Ramos (cell line): ENCODE results near the gene CAPN5.

Experiments used
- in situ Hi-C: fragments of 300-500 bp; cut with MboI; formaldehyde crosslinking; loops from one replicate; pipeline ENCODE4 v1.14.3; 2022; ENCODE audit warnings: low sequenced_read_pairs; ENCODE audit not compliant: unreplicated experiment

CAPN5 gene

DNA sequence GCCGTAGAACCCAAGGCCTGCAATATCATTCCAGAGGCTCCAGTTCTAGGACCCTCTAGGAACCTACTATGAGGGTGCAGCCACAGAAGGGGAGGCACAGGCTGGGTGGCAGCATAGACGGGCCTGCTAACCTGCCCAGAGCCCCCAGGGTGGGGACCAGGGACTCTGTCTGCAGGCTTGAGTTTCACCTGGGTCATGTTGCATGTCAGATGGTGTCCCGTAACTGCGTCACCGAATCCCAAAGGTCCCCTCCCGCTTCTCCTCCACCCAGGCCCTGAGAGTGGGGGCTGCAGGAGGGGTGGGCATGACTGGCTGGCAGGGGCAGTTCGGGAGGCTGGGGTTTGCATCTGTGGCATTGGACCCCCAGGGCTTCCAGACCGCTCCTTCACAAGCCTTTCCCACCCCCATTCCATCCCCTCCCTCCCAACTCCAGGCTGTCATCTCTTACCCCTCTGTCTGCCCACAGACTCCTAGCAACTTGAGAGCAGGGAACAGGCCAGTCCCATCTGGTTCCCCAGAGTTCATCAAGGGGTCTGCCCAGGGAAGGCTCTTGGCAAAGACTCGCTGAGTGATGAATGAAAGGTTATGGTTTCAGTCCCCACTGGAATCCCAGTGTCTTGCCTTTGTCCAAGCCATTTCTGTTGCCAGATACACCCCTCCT, 77.6 kb downstream of the CAPN5 start:
- in situ Hi-C loops: no loop called here

DNA sequence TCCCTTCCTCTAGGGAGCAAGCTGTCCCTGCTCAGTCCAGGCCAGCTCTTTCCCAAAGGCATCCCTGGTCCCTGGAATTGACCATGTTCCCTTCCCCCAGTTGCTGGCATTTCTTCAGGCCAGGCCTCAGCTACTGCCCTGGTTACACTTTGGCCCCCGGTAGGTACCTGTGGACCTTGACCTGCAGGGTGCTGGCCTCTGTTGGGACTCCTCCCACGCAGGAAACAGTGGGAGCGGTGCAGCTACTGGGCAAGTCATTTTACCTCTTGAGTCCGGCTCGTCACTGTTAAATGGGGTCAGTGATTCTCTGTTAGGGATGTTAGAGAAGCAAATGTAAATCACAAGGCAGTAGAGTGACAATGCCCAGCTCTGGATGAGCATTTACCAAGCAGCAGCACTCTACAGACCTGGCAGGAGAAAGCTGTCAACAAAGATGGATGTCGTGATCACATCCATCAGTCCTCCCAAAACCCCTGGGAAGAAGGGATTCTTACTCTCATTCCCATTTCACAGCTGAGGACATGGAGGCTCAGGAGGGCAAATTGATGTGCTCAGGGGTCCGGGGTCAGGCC, 78.2 kb downstream of the CAPN5 start:
- in situ Hi-C loops: no loop called here

DNA sequence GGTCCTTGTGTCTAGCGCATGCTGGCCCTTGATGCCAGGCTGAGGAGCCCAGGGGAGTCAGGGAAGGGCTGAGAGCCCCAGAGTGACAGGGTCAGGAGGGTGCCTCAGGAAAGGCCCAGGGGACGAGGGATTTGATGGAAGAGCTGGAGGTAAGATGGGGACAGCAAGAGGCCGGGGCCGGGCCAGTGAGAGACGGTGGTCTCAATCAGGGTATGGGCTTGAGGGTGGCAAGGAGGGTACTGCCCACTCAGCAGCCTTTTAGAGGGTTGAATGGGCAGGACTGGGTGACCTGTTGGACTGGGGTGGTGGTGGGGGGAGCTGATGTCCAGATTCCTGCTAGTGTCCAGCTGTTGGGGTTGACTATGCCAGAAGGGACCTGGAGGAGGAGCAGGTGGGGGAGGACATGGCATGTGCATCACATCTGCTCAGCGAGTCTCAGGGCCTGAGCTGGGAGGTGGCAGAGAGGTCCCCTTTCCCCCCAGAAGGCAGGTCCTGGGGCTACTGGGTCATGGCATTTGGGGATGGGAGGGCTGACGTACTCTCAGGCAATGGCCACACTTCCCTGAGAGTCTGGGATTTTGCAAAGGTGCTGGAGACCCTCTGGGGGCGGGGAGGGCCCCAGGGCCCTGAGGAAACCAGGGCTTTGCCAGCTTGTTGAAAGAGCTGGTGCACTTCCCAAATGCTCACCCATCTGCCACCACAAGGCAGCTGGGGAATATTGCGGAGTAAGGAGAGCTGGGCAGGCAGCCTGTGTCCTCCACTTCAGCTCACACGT, 79.7 kb downstream of the CAPN5 start:
- in situ Hi-C loops: no loop called here

DNA sequence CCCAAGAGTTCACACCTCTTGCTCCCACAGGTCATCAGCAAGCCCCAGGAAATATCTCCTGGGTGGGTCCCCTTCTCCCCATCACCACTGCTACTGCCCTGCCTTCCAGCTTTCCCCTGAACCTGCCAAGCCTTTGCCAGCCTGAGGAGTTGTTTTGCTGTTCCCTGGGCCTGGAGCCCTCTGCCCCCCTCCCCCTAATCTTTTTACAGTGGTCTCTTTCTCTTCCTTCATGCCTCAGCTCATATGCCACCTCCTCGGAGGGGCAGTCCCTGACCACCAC, 80.2 kb downstream of the CAPN5 start:
- in situ Hi-C loops: no loop called here

GRCh38 chr11:77147668-77148321, 81.0 kb downstream of the CAPN5 start:
- in situ Hi-C loops: no loop called here

DNA sequence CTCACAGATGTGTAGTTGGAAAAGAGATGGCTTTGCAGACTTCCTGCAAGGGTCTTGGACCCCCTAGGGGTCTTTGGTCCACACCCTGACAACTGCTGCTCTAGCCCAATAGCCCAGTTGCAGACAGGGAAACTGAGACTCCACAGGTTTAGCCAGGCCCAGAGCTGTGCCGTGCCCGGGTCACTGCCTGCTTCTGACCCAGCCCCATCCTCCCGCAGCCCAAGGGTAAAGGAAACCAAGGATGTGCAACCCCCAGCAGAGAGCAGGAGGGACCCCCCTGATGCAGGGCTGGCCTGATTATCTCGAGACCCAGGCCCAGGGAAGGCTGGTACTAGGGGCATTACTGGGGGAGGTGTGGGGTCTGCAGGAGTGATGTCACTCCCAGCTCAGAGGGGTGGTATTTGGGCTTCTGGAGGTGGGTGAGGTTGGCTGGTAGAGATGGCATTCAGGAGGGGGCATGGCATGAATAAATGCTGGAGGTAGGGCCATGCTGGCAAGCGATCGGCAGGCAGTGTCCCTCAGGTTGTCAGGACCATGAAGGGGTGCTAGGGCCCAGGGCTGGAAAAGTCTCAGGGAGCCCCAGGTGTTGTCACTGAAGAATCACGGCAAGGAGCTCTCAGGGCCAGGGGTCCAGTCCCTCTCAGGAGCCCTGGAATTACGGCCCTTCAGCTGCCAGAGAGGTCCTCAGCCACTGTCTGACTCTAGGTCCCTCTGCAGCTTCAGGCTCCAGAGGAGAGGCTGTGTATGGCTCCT, 82.4 kb downstream of the CAPN5 start:
- in situ Hi-C loops: no loop called here

DNA sequence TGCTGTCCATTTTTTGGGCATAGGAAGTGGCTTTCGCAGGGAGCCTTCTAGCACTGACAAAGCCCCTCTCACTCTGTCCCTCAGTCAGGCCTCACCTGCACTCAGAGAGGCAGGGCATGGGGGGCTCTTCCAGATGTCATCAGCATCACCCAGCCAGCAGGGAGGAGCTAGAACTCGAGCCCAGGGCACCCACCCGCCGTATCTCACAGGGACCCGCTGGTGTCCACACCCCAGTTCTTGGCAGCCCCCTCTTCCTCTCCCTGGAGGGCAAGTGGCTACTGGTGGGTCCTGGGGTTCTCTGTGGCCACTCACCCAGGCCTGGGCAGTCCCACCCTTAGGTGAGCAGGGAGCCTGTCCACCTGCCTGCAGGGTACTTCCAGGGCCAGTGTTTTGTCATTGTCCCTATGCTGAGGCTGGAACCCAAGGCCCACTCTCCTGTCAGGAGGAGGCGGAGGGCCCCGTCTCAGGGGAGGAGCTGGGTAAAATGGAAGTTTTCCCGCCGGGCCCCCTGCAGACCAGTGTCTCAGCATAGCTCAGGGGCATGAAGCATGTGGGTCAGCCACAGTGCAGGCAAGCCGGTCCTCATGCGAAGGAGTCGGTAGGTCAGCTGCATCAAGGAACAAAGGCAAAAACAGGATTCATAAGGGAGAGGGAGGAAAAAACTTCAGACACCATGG, 83.1 kb downstream of the CAPN5 start:
- in situ Hi-C loops: no loop called here

- in situ Hi-C loops: no loop called here
Measured at GRCh38 chr11:77150836-77151235, 84.1 kb downstream of the CAPN5 start.

DNA sequence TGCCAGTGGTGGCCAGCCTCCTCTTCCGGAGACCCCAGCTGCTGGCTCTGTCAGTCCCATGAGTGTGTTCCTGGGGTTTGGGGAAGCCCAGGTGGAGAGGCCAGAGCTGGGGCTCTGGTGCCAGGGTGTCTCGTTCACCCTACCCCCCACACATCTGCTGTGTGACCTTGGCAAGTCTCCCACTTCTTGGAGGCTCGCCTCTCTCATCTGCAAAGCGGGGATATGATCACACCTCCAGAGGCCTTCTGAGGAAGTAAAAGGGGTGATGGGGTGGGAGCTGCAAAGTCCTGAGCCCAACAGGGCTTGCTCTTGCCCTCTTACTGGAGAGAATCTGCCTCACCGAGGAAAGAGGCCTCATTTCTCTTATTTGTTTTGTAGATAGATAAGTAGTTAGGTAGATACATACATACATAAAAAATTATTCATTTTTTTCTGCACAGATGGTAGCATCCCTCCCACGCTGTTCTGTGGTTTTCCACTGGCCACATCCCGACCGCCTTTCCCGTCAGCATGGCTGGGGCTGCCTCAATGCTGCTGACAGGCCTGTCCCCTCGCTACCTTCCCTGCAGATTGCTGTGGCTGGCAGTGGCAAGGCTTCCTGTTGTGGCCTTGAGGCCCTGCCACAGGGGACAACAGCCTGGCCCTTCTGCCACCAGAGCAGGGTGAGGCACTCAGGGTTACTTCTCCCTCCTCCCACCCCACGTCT, 85.2 kb downstream of the CAPN5 start:
- in situ Hi-C loops: no loop called here

- in situ Hi-C loops: no loop called here
Measured at GRCh38 chr11:77152846-77153245, 86.1 kb downstream of the CAPN5 start.

DNA sequence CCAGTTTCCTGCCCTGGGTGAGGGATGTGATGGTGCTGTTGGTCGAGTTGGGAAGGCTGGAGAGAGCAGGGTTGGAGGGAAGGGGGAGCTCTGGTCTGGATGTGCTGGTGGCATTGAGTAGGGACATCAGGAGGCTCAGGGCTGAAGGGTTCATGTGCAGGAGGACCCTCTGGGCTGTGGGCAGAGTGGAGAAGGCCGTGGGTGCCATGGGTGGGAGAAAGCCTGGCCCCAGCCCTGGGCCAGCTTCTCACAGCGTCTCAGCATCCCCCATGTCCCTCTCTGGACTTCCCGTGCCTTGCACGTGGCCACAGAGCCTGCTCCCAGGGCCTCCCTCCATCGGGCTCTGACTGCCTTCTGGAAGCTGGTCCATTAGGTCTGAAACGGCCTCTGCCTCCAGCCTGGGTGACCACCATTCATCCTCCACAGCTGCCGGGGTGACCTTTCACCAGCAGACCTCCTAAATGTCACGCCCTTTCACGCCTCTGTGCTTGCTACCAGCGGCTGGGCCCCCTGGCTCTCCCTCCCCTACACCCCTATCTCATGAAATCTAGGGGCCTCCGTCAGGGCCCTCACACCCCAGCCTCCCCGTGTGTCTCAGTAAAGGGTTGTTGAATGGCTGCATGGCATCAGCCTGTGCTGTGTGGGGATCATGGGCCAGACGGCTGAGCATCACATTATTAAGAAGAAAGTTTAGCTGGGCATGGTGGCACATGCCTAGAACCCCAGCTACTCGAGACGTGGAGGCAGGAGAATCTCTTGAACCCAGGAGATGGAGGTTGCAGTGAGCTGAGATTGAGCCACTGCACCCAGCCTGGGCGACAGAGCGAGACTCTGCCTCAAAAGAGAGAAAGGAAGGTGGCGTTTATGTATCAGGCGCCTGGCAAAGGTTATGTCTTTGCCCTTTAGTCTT, 86.8 kb downstream of the CAPN5 start:
- in situ Hi-C loops: no loop called here

GRCh38 chr11:77154381-77155081, 87.8 kb downstream of the CAPN5 start:
- in situ Hi-C loops: no loop called here

DNA sequence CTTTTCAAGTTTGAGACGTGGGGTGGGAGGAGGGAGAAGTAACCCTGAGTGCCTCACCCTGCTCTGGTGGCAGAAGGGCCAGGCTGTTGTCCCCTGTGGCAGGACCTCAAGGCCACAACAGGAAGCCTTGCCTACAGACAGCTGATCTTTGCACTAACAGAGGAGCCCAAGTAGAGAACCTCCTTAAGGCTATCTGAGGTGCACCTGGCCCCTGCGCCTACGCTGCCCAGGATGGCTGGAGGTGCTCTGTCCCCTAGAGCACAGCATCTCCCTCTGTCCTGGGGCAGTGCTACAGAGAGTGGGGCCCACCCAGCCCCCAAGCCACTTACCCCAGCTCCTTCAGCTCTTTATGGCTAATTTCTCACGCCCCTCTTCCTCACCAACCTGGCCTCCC, 88.3 kb downstream of the CAPN5 start:
- in situ Hi-C loops: no loop called here

DNA sequence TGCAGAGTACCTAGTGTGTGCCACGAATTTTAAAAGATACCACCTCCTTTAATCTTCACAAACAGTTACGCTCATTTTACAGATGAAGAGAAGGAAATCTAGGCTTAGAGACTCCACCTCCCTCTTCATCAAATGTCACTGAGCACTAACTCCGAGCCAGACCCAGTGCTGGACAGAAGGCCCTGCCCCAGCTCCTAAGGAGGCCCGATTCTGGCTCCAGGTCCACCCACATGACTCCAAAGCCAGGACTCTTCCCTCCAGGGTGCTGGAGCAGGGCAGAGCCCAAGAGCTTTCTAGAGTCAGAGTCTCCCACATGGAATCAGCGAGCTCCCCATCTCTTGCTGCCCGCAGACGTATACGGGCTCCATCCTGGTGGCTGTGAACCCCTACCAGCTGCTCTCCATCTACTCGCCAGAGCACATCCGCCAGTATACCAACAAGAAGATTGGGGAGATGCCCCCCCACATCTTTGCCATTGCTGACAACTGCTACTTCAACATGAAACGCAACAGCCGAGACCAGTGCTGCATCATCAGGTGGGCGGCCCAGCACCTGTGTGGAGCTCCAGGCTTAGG, 88.9 kb downstream of the CAPN5 start:
- in situ Hi-C loops: no loop called here

GRCh38 chr11:77156396-77157195, 89.8 kb downstream of the CAPN5 start:
- in situ Hi-C loops: no loop called here

DNA sequence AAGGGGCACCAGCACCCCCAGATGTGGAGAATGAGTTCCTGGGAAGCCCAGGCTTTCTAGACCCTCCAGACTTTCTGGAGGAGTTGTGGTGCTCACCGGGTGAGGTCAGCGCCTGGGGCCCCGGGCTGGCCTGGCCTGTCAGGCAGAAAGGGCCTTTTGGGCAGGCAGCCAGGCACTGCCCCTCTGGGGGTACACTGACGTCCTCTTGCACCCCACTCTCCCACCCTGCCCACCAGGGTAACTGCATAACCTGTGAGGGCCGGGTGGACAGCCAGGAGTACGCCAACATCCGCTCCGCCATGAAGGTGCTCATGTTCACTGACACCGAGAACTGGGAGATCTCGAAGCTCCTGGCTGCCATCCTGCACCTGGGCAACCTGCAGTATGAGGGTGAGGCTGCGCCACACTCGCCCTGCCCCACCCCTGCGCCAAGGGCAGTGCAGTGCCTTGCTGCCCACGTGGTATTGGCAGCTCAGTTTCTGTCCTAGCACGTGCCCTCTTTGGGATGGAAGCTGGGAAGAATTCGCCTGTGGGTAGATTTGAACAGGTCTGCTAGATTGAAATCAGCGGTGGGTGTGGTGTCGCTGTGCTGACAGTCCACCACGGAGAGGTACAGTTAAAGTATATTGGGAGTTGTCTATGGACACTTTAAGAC, 91.4 kb downstream of the CAPN5 start:
- in situ Hi-C loops: no loop called here
